K562 (cell line): ENCODE measurements around the gene NSUN2.

Experiments
- FOXJ3 ChIP-seq: sonication (generic); formaldehyde crosslinking; IDR thresholded peaks from 2 replicates; pipeline ENCODE4 v1.4.0; 2020; ENCODE audit warnings: mild to moderate bottlenecking, missing genetic modification reagents
- MYC ChIP-seq, 2 experiments: fragments of 250-450 bp in 1 of 2; sonication (Bioruptor Pico) in 1 of 2; IDR thresholded peaks; 2 replicates each; pipeline versions ENCODE4 v1.5.1 to v1.6.1; 2012 to 2021; ENCODE audit warnings: low read depth in 2 of 2, borderline replicate concordance in 1 of 2, improper control_type of control experiment in 1 of 2, low read length in 1 of 2, mild to moderate bottlenecking in 1 of 2, moderate library complexity in 1 of 2
- RAD21 ChIP-seq, 2 experiments: fragments of 250-450 bp in 1 of 2; fragments of 450-650 bp in 1 of 2; sonication (Bioruptor Pico) in 1 of 2; formaldehyde crosslinking in 1 of 2; IDR thresholded peaks in 1 of 2; conservative IDR thresholded peaks in 1 of 2; 2 replicates each; pipeline versions ENCODE4 v1.4.0 to v1.8.0; 2020 to 2022; ENCODE audit warnings: mild to moderate bottlenecking in 2 of 2, moderate library complexity in 1 of 2

DNA sequence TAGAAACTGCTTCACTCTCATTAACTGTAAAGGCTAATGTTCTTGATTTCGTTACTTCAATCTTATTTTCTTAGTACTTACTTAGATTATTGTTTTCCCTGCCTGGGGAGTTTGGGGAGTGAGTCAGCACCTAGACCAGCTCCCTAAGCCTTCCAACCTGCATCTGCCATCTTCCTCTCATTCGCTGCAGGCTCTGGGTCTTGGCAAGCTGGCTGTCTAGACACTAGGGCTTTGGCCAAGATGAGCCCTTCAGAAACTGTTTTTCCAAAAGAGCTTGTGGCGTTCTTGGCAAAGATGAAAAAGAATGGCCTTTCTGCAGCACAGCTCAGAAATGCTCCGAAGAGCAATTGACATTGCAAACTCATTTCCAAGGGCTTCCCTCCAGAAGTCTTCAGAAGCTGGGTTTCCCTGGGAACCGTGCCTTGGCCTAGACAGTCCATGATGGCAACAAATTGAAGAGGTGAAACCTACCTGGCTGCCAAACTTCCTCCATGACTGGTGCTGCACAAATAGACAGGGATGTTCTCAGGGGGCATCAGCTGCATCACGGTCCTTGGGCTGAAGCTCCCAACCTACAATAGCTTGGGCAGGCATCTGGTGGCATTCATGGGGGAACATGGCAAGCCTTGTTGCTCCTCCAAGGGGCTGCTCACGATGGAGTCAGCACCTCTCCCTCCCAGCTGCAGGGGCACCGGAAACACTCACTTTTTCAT, 76.6 kb downstream of the NSUN2 start:
- TF ChIP-seq MYC (IDR thresholded peaks at IDR 0.05; ENCODE audit: low read depth, low read length): no peak
- no peak for TF ChIP-seq MYC (CRISPR knock-in tag; IDR thresholded peaks at IDR 0.05; ENCODE audit: borderline replicate concordance, low read depth)
- TF ChIP-seq FOXJ3 (CRISPR knock-in tag): no peak
- TF ChIP-seq RAD21 (CRISPR knock-in tag; conservative IDR thresholded peaks at IDR 0.05 in 1 of 2, IDR thresholded peaks at IDR 0.05 in 1 of 2): no peak
